Measurements from ENCODE around the gene GFPT1. TPM values are rescaled to one million over a fixed set of nuclear protein-coding genes. Genes with fewer than 3 reads are reported as not detected.

The GFPT1 gene
- total and polyA plus RNA-seq, 2 donors: 7.0 to 8.8 TPM

GRCh38 chr2:69416147-69416546 lies 29.1 kb upstream of the GFPT1 start:
- DNase-seq (ENCODE audit: low read depth in 6 of 9, low spot score in 9 of 9): no peak
- Histone ChIP-seq H3K4me3 (ENCODE audit: low read length in 2 of 2) (no peak overlapping the region), H3K4me1 (ENCODE audit: control insufficient read depth in 2 of 2, insufficient read depth in 2 of 2, low read length in 2 of 2) (no peaks in the 10 kb centered on the region), H3K27me3 (ENCODE audit: control insufficient read depth in 2 of 2, insufficient read depth in 1 of 2, low read length in 1 of 2) (no peaks in the 10 kb centered on the region), H3K9me3 (ENCODE audit: control insufficient read depth in 2 of 2, insufficient read depth in 1 of 2, low read length in 1 of 2) (no peaks in the 10 kb centered on the region), H3K36me3 (ENCODE audit: control insufficient read depth in 2 of 2, insufficient read depth in 2 of 2, low read length in 1 of 2) (peaks cover 0 to 16% of the 10 kb centered on the region in 2 donors), H3K27ac (ENCODE audit: low read depth in 1 of 2, low read length in 1 of 2) (no peak overlapping the region)
- WGBS: 99% methylated on average over 1 of the region's 1 CpG

DNA sequence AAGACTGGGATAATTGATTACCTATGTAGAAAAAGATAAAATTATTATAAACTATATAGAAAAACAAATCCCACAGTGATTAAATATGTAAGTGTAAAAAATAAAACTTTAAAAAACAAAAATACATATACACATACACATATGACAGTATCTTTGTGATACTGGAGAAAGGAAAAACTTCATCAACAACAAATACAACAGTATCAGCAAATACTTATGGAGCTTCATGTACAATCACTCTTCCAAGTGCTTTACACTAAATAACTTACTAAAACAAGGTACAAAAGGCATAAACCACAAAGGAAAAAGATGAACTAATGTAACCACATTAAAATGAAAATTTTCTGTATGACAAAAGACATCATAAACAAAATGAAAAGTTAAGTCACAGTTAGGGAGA lies 24.1 kb upstream of the GFPT1 start:
- H3K4me1 ChIP-seq (ENCODE audit: control insufficient read depth in 2 of 2, insufficient read depth in 2 of 2, low read length in 2 of 2): no peaks in the 10 kb centered on the region
- no peak for DNase-seq (ENCODE audit: low read depth in 6 of 9, low spot score in 9 of 9)
- H3K27me3 ChIP-seq (ENCODE audit: control insufficient read depth in 2 of 2, insufficient read depth in 1 of 2, low read length in 1 of 2): no peaks in the 10 kb centered on the region
- H3K27ac ChIP-seq (ENCODE audit: low read depth in 1 of 2, low read length in 1 of 2): no peak overlapping the region
- no peaks in the 10 kb centered on the region for H3K9me3 ChIP-seq (ENCODE audit: control insufficient read depth in 2 of 2, insufficient read depth in 1 of 2, low read length in 1 of 2)
- no peak overlapping the region for H3K4me3 ChIP-seq (ENCODE audit: low read length in 2 of 2)
- H3K36me3 ChIP-seq (ENCODE audit: control insufficient read depth in 2 of 2, insufficient read depth in 2 of 2, low read length in 1 of 2): peaks cover 0 to 21% of the 10 kb centered on the region in 2 donors

- DNase-seq (ENCODE audit: low read depth in 6 of 9, low spot score in 9 of 9): no peak
- H3K4me3 ChIP-seq (ENCODE audit: low read length in 2 of 2): no peak overlapping the region
- no peaks in the 10 kb centered on the region for H3K4me1 ChIP-seq (ENCODE audit: control insufficient read depth in 2 of 2, insufficient read depth in 2 of 2, low read length in 2 of 2)
- H3K27me3 ChIP-seq (ENCODE audit: control insufficient read depth in 2 of 2, insufficient read depth in 1 of 2, low read length in 1 of 2): no peaks in the 10 kb centered on the region
- H3K27ac ChIP-seq (ENCODE audit: low read depth in 1 of 2, low read length in 1 of 2): no peak overlapping the region
- H3K36me3 ChIP-seq (ENCODE audit: control insufficient read depth in 2 of 2, insufficient read depth in 2 of 2, low read length in 1 of 2): peaks cover 10 to 18% of the 10 kb centered on the region in 2 donors
- H3K9me3 ChIP-seq (ENCODE audit: control insufficient read depth in 2 of 2, insufficient read depth in 1 of 2, low read length in 1 of 2): peaks cover 0 to 3% of the 10 kb centered on the region in 2 donors
Measured at GRCh38 chr2:69405306-69405705, 18.3 kb upstream of the GFPT1 start.

DNA sequence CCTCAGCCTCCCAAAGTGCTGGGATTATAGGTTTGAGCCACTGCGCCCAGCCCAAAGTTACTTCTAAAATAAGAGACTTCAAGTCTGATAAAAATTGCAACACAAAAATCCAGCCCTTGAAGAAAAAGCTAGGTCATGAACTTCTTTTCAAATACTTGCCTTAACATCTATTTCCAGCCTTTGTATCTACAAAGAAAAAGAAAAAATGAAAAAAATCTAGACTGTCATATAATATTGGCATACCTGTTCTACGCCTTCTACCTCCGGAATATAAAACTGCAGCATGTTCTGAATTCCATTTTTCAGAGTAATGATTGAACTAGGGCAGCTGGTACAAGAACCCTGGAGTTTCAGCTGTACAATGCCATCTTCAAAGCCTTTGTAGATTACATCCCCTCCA lies 13.1 kb upstream of the GFPT1 start:
- Histone ChIP-seq H3K9me3 (ENCODE audit: control insufficient read depth in 2 of 2, insufficient read depth in 1 of 2, low read length in 1 of 2) (peaks cover 0 to 3% of the 10 kb centered on the region in 2 donors), H3K36me3 (ENCODE audit: control insufficient read depth in 2 of 2, insufficient read depth in 2 of 2, low read length in 1 of 2) (peaks cover 10 to 24% of the 10 kb centered on the region in 2 donors), H3K4me1 (ENCODE audit: control insufficient read depth in 2 of 2, insufficient read depth in 2 of 2, low read length in 2 of 2) (no peaks in the 10 kb centered on the region), H3K27ac (ENCODE audit: low read depth in 1 of 2, low read length in 1 of 2) (no peak overlapping the region), H3K4me3 (ENCODE audit: low read length in 2 of 2) (no peak overlapping the region), H3K27me3 (ENCODE audit: control insufficient read depth in 2 of 2, insufficient read depth in 1 of 2, low read length in 1 of 2) (no peaks in the 10 kb centered on the region)
- over 99% methylated on average over 3 of the region's 3 CpGs for WGBS
- no peak for DNase-seq (ENCODE audit: low read depth in 6 of 9, low spot score in 9 of 9)

DNA sequence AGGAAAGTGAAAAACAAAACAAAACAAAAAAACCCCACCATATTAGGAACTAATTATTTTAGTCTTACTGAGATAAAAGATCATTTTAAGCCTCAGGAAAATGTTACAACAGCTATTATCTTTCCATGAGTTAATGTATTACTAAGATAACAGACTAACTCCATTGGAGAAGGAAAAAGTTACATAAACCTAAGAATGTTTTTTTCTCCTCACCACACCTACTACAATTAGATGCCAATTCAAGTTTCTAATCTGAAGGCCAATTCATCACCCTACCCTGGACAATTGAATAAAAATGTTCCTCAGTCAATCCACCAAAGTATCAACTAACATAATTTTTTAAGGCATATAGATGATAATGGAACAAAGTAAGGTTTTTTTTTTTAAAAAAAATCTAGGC lies 10.2 kb upstream of the GFPT1 start:
- Histone ChIP-seq H3K27me3 (ENCODE audit: control insufficient read depth in 2 of 2, insufficient read depth in 1 of 2, low read length in 1 of 2) (no peaks in the 10 kb centered on the region), H3K9me3 (ENCODE audit: control insufficient read depth in 2 of 2, insufficient read depth in 1 of 2, low read length in 1 of 2) (no peaks in the 10 kb centered on the region), H3K4me1 (ENCODE audit: control insufficient read depth in 2 of 2, insufficient read depth in 2 of 2, low read length in 2 of 2) (no peaks in the 10 kb centered on the region), H3K27ac (ENCODE audit: low read depth in 1 of 2, low read length in 1 of 2) (no peak overlapping the region), H3K4me3 (ENCODE audit: low read length in 2 of 2) (no peak overlapping the region), H3K36me3 (ENCODE audit: control insufficient read depth in 2 of 2, insufficient read depth in 2 of 2, low read length in 1 of 2) (peaks cover 3 to 20% of the 10 kb centered on the region in 2 donors)
- DNase-seq (ENCODE audit: low read depth in 6 of 9, low spot score in 9 of 9): no peak

DNA sequence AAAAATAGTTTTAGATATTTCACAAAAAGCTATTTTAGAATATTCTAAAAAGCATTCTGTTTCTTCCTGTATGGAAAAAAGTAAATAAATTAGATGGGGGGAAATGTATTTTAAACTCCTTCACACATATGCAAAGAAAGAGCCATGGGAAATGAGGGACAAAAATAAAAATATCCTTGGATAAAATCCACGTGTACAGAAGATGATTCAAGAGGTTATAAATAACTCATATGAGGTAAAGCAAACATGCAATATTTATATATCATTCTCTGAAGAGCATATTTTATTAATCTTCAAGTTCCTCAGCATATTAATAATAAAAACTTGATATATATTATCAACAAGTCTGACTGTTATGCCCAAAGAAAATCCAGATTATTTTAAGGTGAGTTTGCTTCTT lies 8.8 kb upstream of the GFPT1 start:
- Histone ChIP-seq H3K27ac (ENCODE audit: low read depth in 1 of 2, low read length in 1 of 2) (no peak overlapping the region), H3K36me3 (ENCODE audit: control insufficient read depth in 2 of 2, insufficient read depth in 2 of 2, low read length in 1 of 2) (peaks cover 0 to 20% of the 10 kb centered on the region in 2 donors), H3K27me3 (ENCODE audit: control insufficient read depth in 2 of 2, insufficient read depth in 1 of 2, low read length in 1 of 2) (no peaks in the 10 kb centered on the region), H3K4me1 (ENCODE audit: control insufficient read depth in 2 of 2, insufficient read depth in 2 of 2, low read length in 2 of 2) (no peaks in the 10 kb centered on the region), H3K9me3 (ENCODE audit: control insufficient read depth in 2 of 2, insufficient read depth in 1 of 2, low read length in 1 of 2) (no peaks in the 10 kb centered on the region), H3K4me3 (ENCODE audit: low read length in 2 of 2) (no peak overlapping the region)
- no peak for DNase-seq (ENCODE audit: low read depth in 6 of 9, low spot score in 9 of 9)
- 84% methylated on average over 1 of the region's 1 CpG for WGBS

- Histone ChIP-seq H3K9me3 (ENCODE audit: control insufficient read depth in 2 of 2, insufficient read depth in 1 of 2, low read length in 1 of 2) (no peaks in the 10 kb centered on the region), H3K27ac (ENCODE audit: low read depth in 1 of 2, low read length in 1 of 2) (no peak overlapping the region), H3K27me3 (ENCODE audit: control insufficient read depth in 2 of 2, insufficient read depth in 1 of 2, low read length in 1 of 2) (no peaks in the 10 kb centered on the region), H3K4me3 (ENCODE audit: low read length in 2 of 2) (no peak overlapping the region), H3K36me3 (ENCODE audit: control insufficient read depth in 2 of 2, insufficient read depth in 2 of 2, low read length in 1 of 2) (peaks cover 0 to 12% of the 10 kb centered on the region in 2 donors), H3K4me1 (ENCODE audit: control insufficient read depth in 2 of 2, insufficient read depth in 2 of 2, low read length in 2 of 2) (no peaks in the 10 kb centered on the region)
- DNase-seq (ENCODE audit: low read depth in 6 of 9, low spot score in 9 of 9): no peak
Measured at GRCh38 chr2:69393963-69394362, 6.9 kb upstream of the GFPT1 start.

- 41% methylated on average over 3 of the region's 3 CpGs for WGBS
- no peaks in the 10 kb centered on the region for H3K27me3 ChIP-seq (ENCODE audit: control insufficient read depth in 2 of 2, insufficient read depth in 1 of 2, low read length in 1 of 2)
- peak in 1 of 9 donors; percentile 19 for DNase-seq (ENCODE audit: low read depth in 6 of 9, low spot score in 9 of 9)
- H3K4me1 ChIP-seq (ENCODE audit: control insufficient read depth in 2 of 2, insufficient read depth in 2 of 2, low read length in 2 of 2): peaks cover 3 to 5% of the 10 kb centered on the region in 2 donors
- H3K36me3 ChIP-seq (ENCODE audit: control insufficient read depth in 2 of 2, insufficient read depth in 2 of 2, low read length in 1 of 2): peaks cover 0 to 2% of the 10 kb centered on the region in 2 donors
- no peak overlapping the region for H3K4me3 ChIP-seq (ENCODE audit: low read length in 2 of 2)
- H3K27ac ChIP-seq (ENCODE audit: low read depth in 1 of 2, low read length in 1 of 2): no peak overlapping the region
- H3K9me3 ChIP-seq (ENCODE audit: control insufficient read depth in 2 of 2, insufficient read depth in 1 of 2, low read length in 1 of 2): no peaks in the 10 kb centered on the region
Measured at GRCh38 chr2:69390471-69390870, 3.4 kb upstream of the GFPT1 start.

- no peaks in the 10 kb centered on the region for H3K9me3 ChIP-seq (ENCODE audit: control insufficient read depth in 2 of 2, insufficient read depth in 1 of 2, low read length in 1 of 2)
- no peak overlapping the region for H3K27ac ChIP-seq (ENCODE audit: low read depth in 1 of 2, low read length in 1 of 2)
- peaks cover 0 to 2% of the 10 kb centered on the region in 2 donors for H3K36me3 ChIP-seq (ENCODE audit: control insufficient read depth in 2 of 2, insufficient read depth in 2 of 2, low read length in 1 of 2)
- peaks cover 3 to 5% of the 10 kb centered on the region in 2 donors for H3K4me1 ChIP-seq (ENCODE audit: control insufficient read depth in 2 of 2, insufficient read depth in 2 of 2, low read length in 2 of 2)
- no peak for DNase-seq (ENCODE audit: low read depth in 6 of 9, low spot score in 9 of 9)
- H3K27me3 ChIP-seq (ENCODE audit: control insufficient read depth in 2 of 2, insufficient read depth in 1 of 2, low read length in 1 of 2): no peaks in the 10 kb centered on the region
- WGBS: 97% methylated on average over 3 of the region's 3 CpGs
- H3K4me3 ChIP-seq (ENCODE audit: low read length in 2 of 2): no peak overlapping the region
Measured at GRCh38 chr2:69390001-69390400, 3.0 kb upstream of the GFPT1 start.

GRCh38 chr2:69389271-69389670 lies 2.2 kb upstream of the GFPT1 start:
- H3K27ac ChIP-seq (ENCODE audit: low read depth in 1 of 2, low read length in 1 of 2): no peak overlapping the region
- no peak overlapping the region for H3K4me3 ChIP-seq (ENCODE audit: low read length in 2 of 2)
- WGBS: 97% methylated on average over 3 of the region's 3 CpGs
- DNase-seq (ENCODE audit: low read depth in 6 of 9, low spot score in 9 of 9): no peak
- no peaks in the 10 kb centered on the region for H3K36me3 ChIP-seq (ENCODE audit: control insufficient read depth in 2 of 2, insufficient read depth in 2 of 2, low read length in 1 of 2)
- no peaks in the 10 kb centered on the region for H3K27me3 ChIP-seq (ENCODE audit: control insufficient read depth in 2 of 2, insufficient read depth in 1 of 2, low read length in 1 of 2)
- peaks cover 3 to 5% of the 10 kb centered on the region in 2 donors for H3K4me1 ChIP-seq (ENCODE audit: control insufficient read depth in 2 of 2, insufficient read depth in 2 of 2, low read length in 2 of 2)
- no peaks in the 10 kb centered on the region for H3K9me3 ChIP-seq (ENCODE audit: control insufficient read depth in 2 of 2, insufficient read depth in 1 of 2, low read length in 1 of 2)
